HepG2 (cell line): ENCODE results near the gene PARP15. TPM values are rescaled to one million over a fixed set of nuclear protein-coding genes. Genes with fewer than 3 reads are reported as not detected.

Experiments used
- CC2D1A ChIP-seq: sonication (generic); formaldehyde crosslinking; IDR thresholded peaks from 2 replicates; pipeline ENCODE4 v1.8.1; 2023; ENCODE audit warnings: mild to moderate bottlenecking, missing genetic modification reagents
- GATAD1 ChIP-seq: IDR thresholded peaks from 2 replicates; pipeline ENCODE4 v1.6.1; 2016; ENCODE audit warnings: missing genetic modification reagents, missing compliant biosample characterization
- NFE2L2 ChIP-seq: fragments of 150-350 bp; IDR thresholded peaks from 2 replicates; pipeline ENCODE4 v1.6.1; 2014; ENCODE audit warnings: low read length
- POLR2AphosphoS5 ChIP-seq: IDR thresholded peaks from 2 replicates; pipeline ENCODE4 v1.6.1; 2012; ENCODE audit warnings: low read depth, low read length
- SATB2 ChIP-seq: sonication (generic); formaldehyde crosslinking; IDR thresholded peaks from 2 replicates; pipeline ENCODE4 v1.5.0; 2020; ENCODE audit warnings: missing genetic modification reagents
- ZBTB10 ChIP-seq: sonication (generic); formaldehyde crosslinking; IDR thresholded peaks from 2 replicates; pipeline ENCODE4 v1.4.0; 2020; ENCODE audit warnings: missing genetic modification reagents, borderline replicate concordance
- ZBTB20 ChIP-seq: sonication (generic); formaldehyde crosslinking; IDR thresholded peaks from 2 replicates; pipeline ENCODE4 v1.8.1; 2023; ENCODE audit warnings: missing genetic modification reagents, low read depth, mild to moderate bottlenecking, borderline replicate concordance
- ZBTB34 ChIP-seq: sonication (generic); formaldehyde crosslinking; IDR thresholded peaks from 2 replicates; pipeline ENCODE4 v1.8.0; 2022; ENCODE audit warnings: mild to moderate bottlenecking, missing genetic modification reagents
- ZBTB42 ChIP-seq: sonication (generic); formaldehyde crosslinking; IDR thresholded peaks from 2 replicates; pipeline ENCODE4 v1.5.0; 2020; ENCODE audit warnings: mild to moderate bottlenecking, missing genetic modification reagents
- ZNF251 ChIP-seq: sonication (generic); formaldehyde crosslinking; IDR thresholded peaks from 2 replicates; pipeline ENCODE4 v1.9.0; 2021; ENCODE audit warnings: mild to moderate bottlenecking, missing genetic modification reagents
- ZNF253 ChIP-seq: sonication (generic); formaldehyde crosslinking; IDR thresholded peaks from 2 replicates; pipeline ENCODE4 v1.8.0; 2022; ENCODE audit warnings: mild to moderate bottlenecking, missing genetic modification reagents, borderline replicate concordance
- ZNF598 ChIP-seq: sonication (generic); formaldehyde crosslinking; IDR thresholded peaks from 2 replicates; pipeline ENCODE4 v1.5.1; 2020; ENCODE audit warnings: mild to moderate bottlenecking, missing genetic modification reagents, borderline replicate concordance
- ZNF792 ChIP-seq: IDR thresholded peaks from 2 replicates; pipeline ENCODE4 v1.6.1; 2016
- polyA plus RNA-seq, 8 experiments: library from polyadenylated mRNA; depleted of rRNA in 3 of 8; stranded (reverse) in 7 of 8; unstranded in 1 of 8; fragments of >200 nt; fragmentation: Illumina TruSeq in 4 of 8; extraction: Trizol in 4 of 8; gene quantifications; 2 replicates each; pipeline versions ENCODE4 v1.2.1 to v1.2.3, GENCODE V29; 2011 to 2016; ENCODE audit warnings: low read depth in 4 of 8, missing spikeins in 1 of 8, mixed read lengths in 1 of 8; ENCODE audit not compliant: insufficient read depth in 1 of 8
- total RNA-seq, 5 experiments: library from RNA; depleted of rRNA; stranded (reverse); fragments of >200 nt; fragmentation: Illumina TruSeq; extraction: Trizol; gene quantifications; 2 replicates each; pipeline ENCODE4 v1.2.3, GENCODE V29; 2016; ENCODE audit warnings: low read depth in 1 of 5
- TF ChIP-seq, protein P1 (sequence below): IDR thresholded peaks from 2 replicates; pipeline ENCODE4 v1.6.1; 2016; ENCODE audit warnings: mild to moderate bottlenecking
- TF ChIP-seq, protein P2 (sequence below), 2 experiments: sonication (generic) in 1 of 2; formaldehyde crosslinking in 1 of 2; IDR thresholded peaks; 2 replicates each; pipeline versions ENCODE4 v1.4.0 to v1.6.1; 2018 to 2020; ENCODE audit warnings: missing genetic modification reagents in 2 of 2, borderline replicate concordance in 1 of 2, low read depth in 1 of 2, mild to moderate bottlenecking in 1 of 2, missing biosample characterization in 1 of 2
- TF ChIP-seq, protein P3 (sequence below): sonication (generic); formaldehyde crosslinking; IDR thresholded peaks from 2 replicates; pipeline ENCODE4 v1.8.1; 2023; ENCODE audit warnings: mild to moderate bottlenecking, missing genetic modification reagents

The PARP15 gene
- total and polyA plus RNA-seq, 2 of the 13 experiments (the other 11 are each of a cell fraction or from before 2014, with no cell fraction given): 0.02 TPM; not detected in 1

GRCh38 chr3:122564155-122564912 lies 13.1 kb upstream of the PARP15 start, which contains the start of the genes DTX3L and PARP9 (continued):
- TF ChIP-seq, protein P1, sequence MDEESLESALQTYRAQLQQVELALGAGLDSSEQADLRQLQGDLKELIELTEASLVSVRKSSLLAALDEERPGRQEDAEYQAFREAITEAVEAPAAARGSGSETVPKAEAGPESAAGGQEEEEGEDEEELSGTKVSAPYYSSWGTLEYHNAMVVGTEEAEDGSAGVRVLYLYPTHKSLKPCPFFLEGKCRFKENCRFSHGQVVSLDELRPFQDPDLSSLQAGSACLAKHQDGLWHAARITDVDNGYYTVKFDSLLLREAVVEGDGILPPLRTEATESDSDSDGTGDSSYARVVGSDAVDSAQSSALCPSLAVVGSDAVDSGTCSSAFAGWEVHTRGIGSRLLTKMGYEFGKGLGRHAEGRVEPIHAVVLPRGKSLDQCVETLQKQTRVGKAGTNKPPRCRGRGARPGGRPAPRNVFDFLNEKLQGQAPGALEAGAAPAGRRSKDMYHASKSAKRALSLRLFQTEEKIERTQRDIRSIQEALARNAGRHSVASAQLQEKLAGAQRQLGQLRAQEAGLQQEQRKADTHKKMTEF: peak; percentile 86
- TF ChIP-seq ZBTB34 (CRISPR knock-in tag) (peak; percentile 69; the same call in 1 of the 2 replicates), ZBTB10 (peak; percentile 24; the same call in 1 of the 2 replicates), POLR2AphosphoS5 (0 out of 2 replicates have a peak, but pooled peaks have one; percentile 28), SATB2 (CRISPR knock-in tag) (peak; percentile 64), ZNF792 (CRISPR knock-in tag) (peak; percentile 59; the same call in 1 of the 2 replicates), ZNF253 (peak; percentile 81; the same call in 1 of the 2 replicates), ZNF598 (no peak), ZBTB42 (no peak), ZBTB20 (CRISPR knock-in tag) (no peak), ZNF251 (CRISPR knock-in tag) (0 out of 2 replicates have a peak, but pooled peaks have one; percentile 35), CC2D1A (CRISPR knock-in tag) (no peak), NFE2L2 (no peak), GATAD1 (CRISPR knock-in tag) (peak; percentile 41; the same call in 1 of the 2 replicates)
- TF ChIP-seq, protein P2, sequence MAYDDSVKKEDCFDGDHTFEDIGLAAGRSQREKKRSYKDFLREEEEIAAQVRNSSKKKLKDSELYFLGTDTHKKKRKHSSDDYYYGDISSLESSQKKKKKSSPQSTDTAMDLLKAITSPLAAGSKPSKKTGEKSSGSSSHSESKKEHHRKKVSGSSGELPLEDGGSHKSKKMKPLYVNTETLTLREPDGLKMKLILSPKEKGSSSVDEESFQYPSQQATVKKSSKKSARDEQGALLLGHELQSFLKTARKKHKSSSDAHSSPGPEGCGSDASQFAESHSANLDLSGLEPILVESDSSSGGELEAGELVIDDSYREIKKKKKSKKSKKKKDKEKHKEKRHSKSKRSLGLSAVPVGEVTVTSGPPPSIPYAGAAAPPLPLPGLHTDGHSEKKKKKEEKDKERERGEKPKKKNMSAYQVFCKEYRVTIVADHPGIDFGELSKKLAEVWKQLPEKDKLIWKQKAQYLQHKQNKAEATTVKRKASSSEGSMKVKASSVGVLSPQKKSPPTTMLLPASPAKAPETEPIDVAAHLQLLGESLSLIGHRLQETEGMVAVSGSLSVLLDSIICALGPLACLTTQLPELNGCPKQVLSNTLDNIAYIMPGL (CRISPR knock-in tag; IDR thresholded peaks at IDR 0.05; ENCODE audit: borderline replicate concordance in 1 of 2, low read depth in 1 of 2): peak; percentile 74 to 96
- TF ChIP-seq, protein P3, sequence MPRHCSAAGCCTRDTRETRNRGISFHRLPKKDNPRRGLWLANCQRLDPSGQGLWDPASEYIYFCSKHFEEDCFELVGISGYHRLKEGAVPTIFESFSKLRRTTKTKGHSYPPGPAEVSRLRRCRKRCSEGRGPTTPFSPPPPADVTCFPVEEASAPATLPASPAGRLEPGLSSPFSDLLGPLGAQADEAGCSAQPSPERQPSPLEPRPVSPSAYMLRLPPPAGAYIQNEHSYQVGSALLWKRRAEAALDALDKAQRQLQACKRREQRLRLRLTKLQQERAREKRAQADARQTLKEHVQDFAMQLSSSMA (CRISPR knock-in tag): no peak
